Neuronal stem cell (in vitro differentiated cells): ENCODE results near the gene NASP.

Experiments
- DNase-seq: peaks from one replicate; pipeline ENCODE4 v3.0.0-alpha.2; 2013; ENCODE audit warnings: low spot score
- H2AFZ ChIP-seq: one replicate; pipeline ENCODE4 v1.6.1; 2013; ENCODE audit warnings: mild to moderate bottlenecking, low read length, inconsistent platforms
- H2AK5ac ChIP-seq: 2 replicates; pipeline ENCODE4 v1.6.1; 2013; ENCODE audit warnings: low read depth, mild to moderate bottlenecking, inconsistent platforms, low read length, moderate library complexity, mixed read lengths
- H2BK120ac ChIP-seq: 2 replicates; pipeline ENCODE4 v1.6.1; 2013; ENCODE audit warnings: low read depth, mild to moderate bottlenecking, inconsistent platforms, low read length, moderate library complexity, mixed read lengths
- H2BK12ac ChIP-seq: one replicate; pipeline ENCODE4 v1.6.1; 2013; ENCODE audit warnings: low read length, inconsistent platforms
- H2BK15ac ChIP-seq: 2 replicates; pipeline ENCODE4 v1.6.1; 2013; ENCODE audit warnings: mild to moderate bottlenecking, low read length, inconsistent platforms, mixed read lengths
- H2BK5ac ChIP-seq: one replicate; pipeline ENCODE4 v1.6.1; 2013; ENCODE audit warnings: inconsistent platforms, mild to moderate bottlenecking, low read length, moderate library complexity
- H3K14ac ChIP-seq: one replicate; pipeline ENCODE4 v1.6.1; 2013; ENCODE audit warnings: low read length, inconsistent platforms
- H3K18ac ChIP-seq: 2 replicates; pipeline ENCODE4 v1.6.1; 2013; ENCODE audit warnings: low read length, inconsistent platforms
- H3K23ac ChIP-seq: 2 replicates; pipeline ENCODE4 v1.6.1; 2013; ENCODE audit warnings: low read depth, mild to moderate bottlenecking, mixed read lengths, low read length, inconsistent platforms; ENCODE audit not compliant: poor library complexity
- H3K27ac ChIP-seq: replicated peaks from 3 replicates; pipeline ENCODE4 v1.5.1; 2013; ENCODE audit warnings: low read length, inconsistent platforms
- H3K27me3 ChIP-seq, 3 experiments: 2 replicates each; pipeline ENCODE4 v1.6.1; 2013; ENCODE audit warnings: low read length in 3 of 3, mild to moderate bottlenecking in 2 of 3, inconsistent platforms in 1 of 3, low read depth in 1 of 3, mixed read lengths in 1 of 3, moderate library complexity in 1 of 3; ENCODE audit not compliant: control insufficient read depth in 3 of 3, insufficient read depth in 3 of 3
- H3K36me3 ChIP-seq, 2 donors: replicated peaks in 1 of 2; 2 replicates each; pipeline ENCODE4 v1.6.1; 2013; ENCODE audit warnings: low read length in 2 of 2; ENCODE audit not compliant: control insufficient read depth in 2 of 2, insufficient read depth in 2 of 2
- H3K4ac ChIP-seq: 2 replicates; pipeline ENCODE4 v1.6.1; 2013; ENCODE audit warnings: inconsistent platforms, mild to moderate bottlenecking, low read length, moderate library complexity
- H3K4me1 ChIP-seq, 2 donors: 1 replicate in 1 of 2; 2 replicates in 1 of 2; pipeline ENCODE4 v1.6.1; 2013; ENCODE audit warnings: low read length in 2 of 2, low read depth in 1 of 2; ENCODE audit not compliant: control insufficient read depth in 2 of 2, insufficient read depth in 1 of 2
- H3K4me2 ChIP-seq: one replicate; pipeline ENCODE4 v1.6.1; 2013; ENCODE audit warnings: mild to moderate bottlenecking, low read length, inconsistent platforms; ENCODE audit not compliant: insufficient read depth, poor library complexity, severe bottlenecking
- H3K4me3 ChIP-seq, 2 donors: 2 replicates each; pipeline ENCODE4 v1.5.1; 2013; ENCODE audit warnings: low read length in 2 of 2, mild to moderate bottlenecking in 2 of 2, inconsistent platforms in 1 of 2, moderate library complexity in 1 of 2
- H3K79me1 ChIP-seq: one replicate; pipeline ENCODE4 v1.6.1; 2013; ENCODE audit warnings: low read depth, mild to moderate bottlenecking, inconsistent platforms, low read length, moderate library complexity
- H3K9ac ChIP-seq: one replicate; pipeline ENCODE4 v1.6.1; 2013; ENCODE audit warnings: mild to moderate bottlenecking, low read depth, low read length, inconsistent platforms; ENCODE audit not compliant: poor library complexity
- H3K9me3 ChIP-seq, 2 donors: replicated peaks in 1 of 2; 2 replicates each; pipeline versions ENCODE3 to v1.6.1; 2013; ENCODE audit warnings: low read length in 2 of 2, mild to moderate bottlenecking in 2 of 2, inconsistent platforms in 1 of 2, low read depth in 1 of 2, mixed read lengths in 1 of 2, moderate library complexity in 1 of 2; ENCODE audit not compliant: control insufficient read depth in 2 of 2, insufficient read depth in 1 of 2
- H4K8ac ChIP-seq: one replicate; pipeline ENCODE4 v1.6.1; 2013; ENCODE audit warnings: low read depth, mild to moderate bottlenecking, inconsistent platforms, low read length, moderate library complexity
- H4K91ac ChIP-seq: one replicate; pipeline ENCODE4 v1.6.1; 2013; ENCODE audit warnings: low read length, low read depth, mild to moderate bottlenecking, inconsistent platforms; ENCODE audit not compliant: poor library complexity
- WGBS, 2 donors: extraction: QIAGEN DNeasy Blood & Tissue Kit; methylation state at CpG; one replicate each; pipeline ENCODE4 v1.1.7; 2013; ENCODE audit warnings: missing lambda C conversion rate in 2 of 2, mixed read lengths in 1 of 2; ENCODE audit not compliant: insufficient read length in 2 of 2, insufficient replicate concordance in 1 of 2; ENCODE audit errors: extremely low coverage in 2 of 2; 5-methylcytosine and 5-hydroxymethylcytosine counted together

NASP gene

GRCh38 chr1:45620588-45621500 lies 37.0 kb downstream of the NASP start:
- Histone ChIP-seq H3K18ac (peak overlapping the region; percentile 46), H3K36me3 (peaks cover 33 to 72% of the 10 kb centered on the region in 2 donors)
- DNase-seq = no peak

GRCh38 chr1:45621501-45621836 lies 37.6 kb downstream of the NASP start:
- Histone ChIP-seq H3K9me3 (no peaks in the 10 kb centered on the region), H3K9ac (peak overlapping the region; percentile 17), H3K4me1 (peaks cover 3 to 4% of the 10 kb centered on the region in 2 donors), H4K91ac (no peak overlapping the region), H3K23ac (no peak overlapping the region), H3K79me1 (peaks cover 2% of the 10 kb centered on the region), H3K4ac (no peak overlapping the region), H2AFZ (no peak overlapping the region), H3K14ac (no peak overlapping the region), H3K27ac (no peak overlapping the region), H2BK120ac (no peak overlapping the region), H3K27me3 (no peaks in the 10 kb centered on the region), H2BK12ac (no peak overlapping the region), H2BK15ac (no peak overlapping the region), H3K36me3 (peaks cover 26 to 69% of the 10 kb centered on the region in 2 donors), H3K18ac (no peak overlapping the region), H4K8ac (no peak overlapping the region), H3K4me3 (no peak overlapping the region), H3K4me2 (no peak overlapping the region), H2BK5ac (peak overlapping the region; percentile 3), H2AK5ac (no peak overlapping the region)
- no CpG with 5 or more reads among the region's 3 CpGs for WGBS, 2 donors
- no peak for DNase-seq

More at GRCh38 chr1:45620588-45621500, 37.0 kb downstream of the NASP start:
- H3K14ac ChIP-seq = peak overlapping the region; percentile 9
- no peaks in the 10 kb centered on the region for H3K27me3 ChIP-seq
- H3K4me1 ChIP-seq = peaks cover 3 to 4% of the 10 kb centered on the region in 2 donors
- no peak overlapping the region for H3K4ac ChIP-seq
- no peak overlapping the region for H3K23ac ChIP-seq
- no peak overlapping the region for H2BK12ac ChIP-seq
- H2BK5ac ChIP-seq = peak overlapping the region; percentile 3
- H3K9me3 ChIP-seq = no peaks in the 10 kb centered on the region
- no peak overlapping the region for H2AK5ac ChIP-seq
- H2BK15ac ChIP-seq = no peak overlapping the region
- no peak overlapping the region for H3K4me3 ChIP-seq
- no peak overlapping the region for H2BK120ac ChIP-seq
- peaks cover 2% of the 10 kb centered on the region for H3K79me1 ChIP-seq
- no peak overlapping the region for H3K27ac ChIP-seq
- H3K9ac ChIP-seq = peak overlapping the region; percentile 17
- no peak overlapping the region for H2AFZ ChIP-seq
- no peak overlapping the region for H4K91ac ChIP-seq
- H4K8ac ChIP-seq = no peak overlapping the region
- WGBS, 2 donors = no CpG with 5 or more reads among the region's 17 CpGs
- H3K4me2 ChIP-seq = no peak overlapping the region

DNA sequence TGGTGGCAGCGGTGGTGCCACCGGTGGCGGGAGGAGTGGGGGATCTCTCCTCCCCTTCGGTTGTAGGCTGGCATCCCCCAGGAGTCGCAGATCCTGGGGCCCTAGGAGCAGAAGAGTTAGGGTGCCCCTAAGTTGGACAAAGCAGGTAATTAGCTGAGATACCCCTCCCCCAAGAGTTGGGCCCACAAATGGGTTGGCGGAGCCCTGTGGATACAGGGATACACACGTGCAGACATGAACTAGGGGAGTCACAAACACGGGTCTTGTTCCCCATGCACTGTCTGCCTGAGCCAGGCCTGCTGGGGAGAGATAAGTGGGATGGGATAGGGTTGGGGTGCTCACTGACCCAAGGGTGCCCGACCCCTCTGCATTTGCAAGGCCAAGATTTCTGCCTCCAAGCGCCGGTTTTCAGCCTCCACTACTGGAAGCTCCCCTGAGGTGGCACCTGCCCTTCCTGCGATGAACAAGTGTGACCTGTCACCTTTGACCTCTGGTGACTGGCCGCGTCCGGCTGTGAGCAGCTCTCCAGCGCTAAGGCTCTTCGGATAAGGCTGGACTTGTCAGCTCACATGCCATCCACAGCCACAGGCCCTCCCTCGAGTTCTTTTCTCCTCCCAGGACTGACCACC lies 38.2 kb downstream of the NASP start:
- no CpG with 5 or more reads among the region's 18 CpGs for WGBS, 2 donors
- peaks cover 3 to 4% of the 10 kb centered on the region in 2 donors for H3K4me1 ChIP-seq

More for the DNA sequence above, 38.2 kb downstream of the NASP start:
- Histone ChIP-seq H3K9me3 (no peaks in the 10 kb centered on the region), H3K9ac (no peak overlapping the region), H3K79me1 (peaks cover 2% of the 10 kb centered on the region), H3K23ac (peak overlapping the region; percentile 90), H4K8ac (peak overlapping the region; percentile 53), H2AK5ac (no peak overlapping the region), H4K91ac (no peak overlapping the region), H3K36me3 (peaks cover 24 to 68% of the 10 kb centered on the region in 2 donors), H3K14ac (no peak overlapping the region), H2BK5ac (no peak overlapping the region), H3K27ac (peak overlapping the region; percentile 32), H3K4ac (no peak overlapping the region), H3K4me2 (no peak overlapping the region), H3K18ac (peak overlapping the region; percentile 33), H3K27me3 (no peaks in the 10 kb centered on the region), H3K4me3 (no peak overlapping the region), H2BK12ac (no peak overlapping the region), H2BK120ac (peak overlapping the region; percentile 16), H2AFZ (no peak overlapping the region), H2BK15ac (no peak overlapping the region)
- DNase-seq = peak; percentile 18
